ENCODE results near the gene MFSD11.
"Not testable (repeated sequence)": the region's sequence is repeated elsewhere in the genome, so short reads cannot be mapped to it uniquely, and the experiment has no call there.

MFSD11 gene

DNA sequence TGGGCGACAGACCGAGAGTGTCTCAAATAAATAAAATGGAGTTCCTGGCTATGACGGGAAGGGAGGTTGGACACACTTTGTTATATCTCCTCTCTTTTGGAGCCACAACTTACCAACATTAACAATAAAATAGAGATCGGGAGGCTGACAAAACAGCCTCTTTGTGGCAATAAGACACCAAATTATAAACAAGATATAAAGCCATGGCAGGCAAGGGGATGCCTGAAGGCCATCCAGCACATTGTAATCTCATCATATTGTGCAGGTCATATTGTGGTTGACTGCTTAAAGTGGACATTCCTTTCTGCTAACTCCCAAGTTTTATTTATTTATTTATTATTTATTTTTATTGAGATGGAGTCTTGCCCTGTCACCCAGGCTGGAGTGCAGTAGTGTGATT is 70.4 kb downstream of the MFSD11 start:
- TF ChIP-seq ZNF274 (IDR thresholded peaks at IDR 0.05; ENCODE audit: low read depth, low read length), result no peak
- no peak overlapping the region for H3K4me3 ChIP-seq (ENCODE audit: low read length)

DNA sequence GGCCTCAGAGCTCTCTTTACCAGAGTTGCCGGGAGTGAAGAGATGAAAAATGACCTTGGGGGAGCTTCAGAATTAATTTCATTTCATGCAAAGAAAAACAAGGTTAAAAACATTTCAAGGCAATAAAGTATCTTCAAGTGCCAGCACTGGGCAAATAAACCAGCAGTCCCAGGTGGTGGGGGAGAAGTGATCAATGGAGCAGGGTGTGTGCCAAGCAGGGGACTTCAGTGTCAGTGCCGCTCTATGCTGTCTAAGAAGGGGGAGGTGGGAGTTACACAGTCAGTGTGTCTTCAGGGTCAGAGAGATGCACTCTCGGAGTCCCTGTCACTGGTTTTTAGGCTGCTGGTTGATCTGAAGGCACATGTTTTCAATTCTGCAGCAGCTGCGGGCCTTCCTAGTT is 73.0 kb downstream of the MFSD11 start:
- TF ChIP-seq ZNF274 (IDR thresholded peaks at IDR 0.05; ENCODE audit: low read depth, low read length), result no peak

DNA sequence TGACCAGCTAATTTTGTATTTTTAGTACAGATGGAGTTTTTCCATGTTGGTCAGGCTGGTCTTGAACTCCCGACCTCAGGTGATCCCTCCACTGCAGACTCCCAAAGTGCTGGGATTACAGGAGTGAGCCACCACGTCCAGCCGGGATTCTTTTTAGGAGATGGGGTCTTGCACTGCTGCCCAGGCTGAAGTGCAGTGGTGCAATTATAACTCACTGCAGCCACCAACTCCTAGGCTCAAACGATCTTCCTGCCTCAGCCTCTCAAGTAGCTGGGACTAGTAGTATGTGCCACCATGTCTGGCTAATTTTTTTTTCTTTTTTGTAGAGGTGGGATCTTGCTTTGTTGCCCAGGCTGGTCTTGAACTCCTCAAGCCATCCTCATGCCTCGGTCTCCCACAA is 73.9 kb downstream of the MFSD11 start:
- TF ChIP-seq ZNF274 (IDR thresholded peaks at IDR 0.05; ENCODE audit: low read depth, low read length), result no peak
- no peak overlapping the region for H3K4me3 ChIP-seq (ENCODE audit: low read length)

More for the DNA sequence above, 73.0 kb downstream of the MFSD11 start:
- no peak overlapping the region for H3K4me3 ChIP-seq (ENCODE audit: low read length)

DNA sequence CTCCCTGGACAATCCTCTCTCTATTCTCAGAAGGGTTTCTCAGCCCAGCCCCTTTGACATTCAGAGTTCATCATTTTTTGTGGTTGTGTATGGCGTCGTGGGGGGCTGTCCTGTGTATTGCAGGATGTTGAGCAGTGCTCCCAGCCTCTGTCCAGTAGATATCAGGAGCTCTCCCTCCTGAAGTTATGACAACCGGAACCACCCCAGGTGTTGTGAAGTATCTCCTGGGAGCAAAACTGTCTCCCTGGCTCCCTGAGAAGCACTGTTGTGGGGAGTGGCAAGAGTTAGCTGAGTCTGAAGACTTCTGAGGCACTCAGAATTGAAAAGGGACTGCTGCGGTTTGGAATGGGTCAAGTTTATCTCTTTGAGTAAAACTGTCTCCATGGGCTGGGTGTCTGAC is 74.3 kb downstream of the MFSD11 start:
- H3K4me3 ChIP-seq (ENCODE audit: low read length), result no peak overlapping the region
- TF ChIP-seq ZNF274 (IDR thresholded peaks at IDR 0.05; ENCODE audit: low read depth, low read length), result no peak

DNA sequence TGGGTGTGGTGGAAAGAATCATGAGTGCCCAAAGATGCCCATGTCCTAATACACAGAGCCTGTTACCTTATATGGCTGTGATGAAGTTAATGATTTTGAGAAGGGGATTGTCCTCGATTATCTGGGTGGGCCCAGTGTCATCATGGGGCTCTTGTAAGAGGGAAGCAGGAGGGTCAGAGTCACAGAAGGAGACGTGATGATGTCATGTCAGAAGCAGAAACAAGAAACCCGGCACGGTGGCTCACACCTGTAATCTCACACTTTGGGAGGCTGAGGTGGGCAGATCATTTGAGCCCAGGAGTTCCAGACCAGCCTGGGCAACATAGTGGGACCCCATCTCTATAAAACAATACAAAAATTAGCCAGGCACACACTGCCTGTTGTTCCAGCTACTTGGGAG is 75.0 kb downstream of the MFSD11 start:
- H3K4me3 ChIP-seq (ENCODE audit: low read length), result no peak overlapping the region
- no peak for TF ChIP-seq ZNF274 (IDR thresholded peaks at IDR 0.05; ENCODE audit: low read depth, low read length)

DNA sequence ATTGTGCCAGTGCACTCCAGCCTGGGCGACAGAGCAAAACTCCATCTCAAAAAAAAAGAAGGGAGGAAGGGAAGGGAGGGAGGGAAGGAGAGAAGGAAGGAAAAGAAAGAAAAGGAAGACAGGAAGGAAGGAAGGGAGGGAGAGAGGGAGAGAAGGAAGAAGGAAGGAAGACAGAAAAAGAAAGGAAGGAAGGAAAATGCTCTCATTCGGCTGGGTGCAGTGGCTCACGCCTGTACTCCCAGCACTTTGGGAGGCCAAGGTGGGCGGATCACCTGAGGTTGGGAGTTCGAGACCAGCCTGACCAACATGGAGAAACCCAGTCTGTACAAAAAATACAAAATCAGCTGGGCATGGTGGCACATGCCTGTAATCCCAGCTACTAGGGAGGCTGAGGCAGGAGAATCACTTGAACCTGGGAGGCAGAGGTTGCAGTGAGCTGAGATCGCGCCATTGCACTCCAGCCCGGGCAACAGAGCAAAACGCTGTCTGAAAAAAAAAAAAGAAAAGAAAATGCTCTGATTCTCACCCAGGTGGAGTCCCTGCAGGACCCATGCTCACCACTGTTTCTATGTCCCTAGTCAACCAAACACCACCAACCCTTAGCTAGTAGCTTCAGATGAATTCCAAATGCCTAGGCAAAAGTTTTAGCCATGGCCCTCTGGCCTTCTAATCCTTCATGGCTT is 78.1 kb downstream of the MFSD11 start:
- not testable (repeated sequence) for H3K4me3 ChIP-seq (ENCODE audit: low read length)

DNA sequence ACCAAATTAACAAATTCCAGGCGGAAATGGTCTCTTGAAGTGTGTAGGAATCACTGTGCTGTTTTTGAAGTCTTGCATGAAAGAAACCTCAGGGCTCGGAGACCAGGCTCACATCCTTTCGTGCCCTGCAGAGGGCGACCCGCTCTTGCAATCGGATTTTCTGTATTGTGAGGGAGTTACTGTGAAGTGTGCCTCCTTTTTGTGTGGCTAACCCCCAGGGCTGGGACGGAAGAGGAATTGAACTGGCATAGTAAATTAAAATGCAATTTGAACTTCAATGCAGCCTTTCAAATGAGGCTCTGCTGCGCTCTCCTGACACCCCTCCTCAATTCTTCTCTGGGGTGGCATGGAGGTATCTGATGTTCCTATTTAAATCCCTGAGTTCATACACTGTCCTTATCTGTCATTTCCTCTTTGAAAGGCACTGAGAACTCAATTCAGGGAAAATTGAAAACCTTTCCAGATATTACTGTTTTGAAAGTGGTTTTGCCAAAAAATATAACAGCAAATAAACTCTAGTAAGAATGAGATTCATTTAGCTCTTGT is 78.7 kb downstream of the MFSD11 start:
- H3K4me3 ChIP-seq (ENCODE audit: low read length), result no peak overlapping the region

DNA sequence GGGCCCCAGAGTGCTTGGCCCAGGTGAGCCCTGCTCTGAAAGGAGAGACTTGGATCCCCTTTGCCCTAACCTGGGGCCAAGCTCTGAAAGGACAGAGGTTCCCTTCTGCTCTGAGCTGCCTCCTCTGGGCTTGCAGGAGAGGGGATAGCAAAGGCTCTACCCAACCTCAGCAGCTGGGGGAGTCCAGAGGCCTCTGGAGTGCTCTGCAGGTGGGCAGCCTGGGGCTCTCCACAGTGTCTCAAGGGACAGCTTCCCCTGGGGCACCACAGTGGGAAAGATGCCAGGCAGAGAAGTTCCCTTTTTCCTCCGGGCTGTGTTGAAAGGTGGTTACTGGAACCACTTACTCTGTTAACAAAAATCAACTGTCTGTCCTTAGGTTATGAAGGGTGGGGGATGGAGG is 82.1 kb downstream of the MFSD11 start:
- no peak overlapping the region for H3K4me3 ChIP-seq (ENCODE audit: low read length)
- no peak for TF ChIP-seq ZNF274 (IDR thresholded peaks at IDR 0.05; ENCODE audit: low read depth, low read length)

More for the DNA sequence above, 78.7 kb downstream of the MFSD11 start:
- TF ChIP-seq ZNF274 (IDR thresholded peaks at IDR 0.05; ENCODE audit: low read depth, low read length), result no peak

DNA sequence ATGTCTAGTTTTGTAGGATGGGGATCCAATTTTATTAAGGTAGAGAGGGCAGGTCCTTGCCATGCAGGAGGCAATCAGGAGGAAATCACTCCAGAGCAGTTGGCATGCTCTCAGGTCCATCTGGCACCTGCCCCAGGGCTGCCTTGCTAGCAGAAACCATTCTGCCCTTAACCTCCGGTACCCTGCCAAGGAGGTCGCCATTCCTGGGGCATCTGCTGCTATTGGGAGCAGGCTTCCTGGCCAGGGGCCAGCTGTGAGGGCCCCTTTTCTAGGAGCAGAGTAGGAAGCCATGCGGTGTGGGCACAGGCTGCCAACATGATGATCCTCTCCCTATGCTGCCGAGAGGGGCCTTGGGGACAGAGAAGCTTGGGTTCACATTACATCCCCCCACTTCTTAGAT is 82.6 kb downstream of the MFSD11 start:
- TF ChIP-seq ZNF274 (IDR thresholded peaks at IDR 0.05; ENCODE audit: low read depth, low read length), result no peak

DNA sequence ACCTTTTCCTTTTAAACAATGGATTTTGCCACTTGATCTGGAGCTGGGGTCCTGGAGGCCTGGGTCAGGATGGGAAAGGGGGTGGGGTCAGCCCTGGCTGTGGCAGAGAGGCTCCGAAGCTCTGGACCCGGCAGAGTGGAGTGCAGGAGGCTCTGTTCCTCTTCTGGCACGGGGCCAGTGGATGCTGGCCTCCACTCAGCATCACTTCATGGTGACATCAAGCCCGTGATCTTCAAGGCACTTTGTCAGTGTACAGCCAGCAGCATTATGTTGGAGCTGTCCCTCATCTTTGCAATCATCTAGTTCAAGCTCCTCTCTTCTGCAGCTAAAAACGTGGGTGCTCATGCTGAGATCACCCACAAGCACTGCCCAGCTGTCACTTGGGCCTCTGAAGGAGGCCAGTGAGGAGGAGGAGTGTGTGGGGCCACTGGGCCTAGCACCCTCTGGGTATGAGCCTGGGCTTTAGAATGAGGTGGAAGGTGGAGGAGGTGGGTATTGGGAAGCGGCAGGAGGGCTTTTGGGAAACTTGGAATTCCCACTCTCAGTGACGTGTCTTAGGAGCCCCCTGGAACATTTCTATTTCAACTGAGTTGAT is 84.4 kb downstream of the MFSD11 start:
- H3K4me3 ChIP-seq (ENCODE audit: low read length), result no peak overlapping the region
- no peak for TF ChIP-seq ZNF274 (IDR thresholded peaks at IDR 0.05; ENCODE audit: low read depth, low read length)

More for the DNA sequence above, 82.6 kb downstream of the MFSD11 start:
- H3K4me3 ChIP-seq (ENCODE audit: low read length), result no peak overlapping the region

DNA sequence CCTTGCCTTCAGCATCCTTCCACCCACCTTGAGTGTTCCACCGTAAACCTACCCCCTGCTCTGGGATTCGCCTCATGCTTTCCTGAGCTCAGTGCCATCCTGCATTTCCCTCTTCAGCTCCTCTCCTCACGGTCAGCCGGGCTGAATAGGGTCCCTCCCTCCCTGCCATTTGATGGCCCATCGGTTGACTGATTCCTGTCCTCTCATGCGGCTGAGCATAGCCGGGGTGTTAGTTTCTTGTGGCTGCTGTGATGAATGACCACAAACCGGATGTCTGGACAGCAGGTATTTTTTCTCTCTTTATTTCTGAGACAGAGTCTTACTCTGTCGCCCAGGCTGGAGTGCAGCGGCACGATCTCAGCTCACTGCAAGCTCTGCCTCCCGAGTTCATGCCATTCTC is 86.2 kb downstream of the MFSD11 start:
- H3K4me3 ChIP-seq (ENCODE audit: low read length), result no peak overlapping the region
- TF ChIP-seq ZNF274 (IDR thresholded peaks at IDR 0.05; ENCODE audit: low read depth, low read length), result no peak

DNA sequence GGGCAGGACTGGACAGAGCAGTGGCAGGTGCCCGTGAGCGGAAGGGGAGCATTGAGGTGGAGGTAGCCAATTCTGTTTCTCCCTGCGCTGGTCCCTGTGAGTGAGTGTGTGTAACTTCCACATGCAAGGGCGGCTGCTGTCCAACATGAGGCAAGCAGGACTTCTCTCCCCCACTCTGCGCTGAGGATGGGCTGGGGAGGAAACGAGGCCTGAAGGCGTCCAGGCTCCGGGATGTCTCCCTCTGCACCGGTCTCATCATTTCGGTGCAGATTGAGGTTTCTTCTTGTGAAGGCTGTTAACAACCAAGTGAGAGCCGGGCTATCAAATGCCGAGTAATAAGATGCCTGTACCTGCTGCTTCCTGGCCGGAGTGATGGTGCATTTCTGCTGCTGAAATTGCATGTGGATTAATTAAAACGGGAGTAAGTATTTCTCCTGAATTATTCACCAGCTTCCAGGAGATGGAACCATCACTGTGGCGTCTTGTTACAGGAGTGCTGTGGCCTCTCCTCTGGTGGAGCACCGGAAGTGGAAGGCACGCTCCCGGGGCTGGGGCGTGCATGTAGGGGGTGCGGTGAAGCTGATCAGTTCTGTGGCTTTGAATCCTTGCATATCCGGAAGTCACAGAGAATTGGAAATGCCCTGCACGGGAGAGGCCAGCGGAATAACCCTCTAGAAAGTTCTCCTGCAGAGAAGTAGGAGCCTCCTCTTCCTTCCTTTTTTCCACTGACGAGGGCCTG is 88.6 kb downstream of the MFSD11 start:
- H3K4me3 ChIP-seq (ENCODE audit: low read length), result no peak overlapping the region
- TF ChIP-seq ZNF274 (IDR thresholded peaks at IDR 0.05; ENCODE audit: low read depth, low read length), result no peak

DNA sequence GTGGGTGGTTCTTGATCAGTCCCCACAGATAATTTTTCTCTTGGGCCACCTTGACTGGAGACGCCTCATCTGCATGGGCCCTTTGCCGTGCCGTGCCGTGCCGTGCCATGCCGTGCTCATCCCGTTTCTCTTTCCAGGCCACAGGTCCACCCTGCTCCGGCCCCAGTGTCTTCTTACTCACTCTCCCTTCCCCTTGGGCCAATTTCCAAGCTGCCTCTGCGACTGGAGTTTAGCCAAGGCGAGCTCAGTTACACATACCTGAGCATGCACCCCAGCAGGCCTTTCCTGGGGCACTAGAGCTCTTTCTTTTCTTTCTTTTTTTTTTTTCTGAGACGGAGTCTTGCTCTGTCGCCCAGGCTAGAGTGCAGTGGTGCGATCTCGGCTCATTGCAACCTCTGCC is 89.8 kb downstream of the MFSD11 start:
- no peak for TF ChIP-seq ZNF274 (IDR thresholded peaks at IDR 0.05; ENCODE audit: low read depth, low read length)
- no peak overlapping the region for H3K4me3 ChIP-seq (ENCODE audit: low read length)

Measured in GM08714 (cell line).